Heart left ventricle (tissue), 13 donors: ENCODE data around the gene UNC13B.

Experiments
- CTCF ChIP-seq, 12 donors: fragments of 200-600 bp; sonication (generic) in 4 of 12; IDR thresholded peaks; one replicate each; pipeline versions ENCODE4 v1.5.0 to v1.8.0; 2018 to 2022; ENCODE audit warnings: antibody characterized with exemption in 12 of 12, mild to moderate bottlenecking in 5 of 12
- POLR2A ChIP-seq, 2 donors: fragments of 450-650 bp; IDR thresholded peaks; one replicate each; pipeline ENCODE4 v1.6.1; 2017; ENCODE audit warnings: antibody characterized with exemption in 2 of 2, mild to moderate bottlenecking in 2 of 2, moderate library complexity in 2 of 2
- donor health status: ischemic (EF 13 %, LVEDD 7.1; RV severe dilation, severe dysfunction).
- donor health status: DM: no; HTN: yes; CAD: no.
- donor health status: DM: no; HTN: no; CAD: no.
- donor health status: ischemic (EF 25% LVEDD 6.9; RV normal size, moderate dysfunction).
- donor health status: ischemic (EF 25% LVEDD 5.7; RV mildly dilated, moderate dysfunction).
- donor health status: ischemic (EF 35%, LVEDD 5.7; RV mildly dilated, moderate dysfunction).
- donor health status: nonischemic (EF 11% LVEDD 7.7; RV severe dilation, severe dysfunction).
- donor health status: DM: yes; HTN: yes; CAD: no.
- donor health status: PGD.
- donor health status: ischemic (EF 29% LVEDD 5.4; RV normal size, mild dysfunction).
- donor health status: nonischemic (EF 23%, LVEDD 6.1; RV moderate dilation, normal function).

DNA sequence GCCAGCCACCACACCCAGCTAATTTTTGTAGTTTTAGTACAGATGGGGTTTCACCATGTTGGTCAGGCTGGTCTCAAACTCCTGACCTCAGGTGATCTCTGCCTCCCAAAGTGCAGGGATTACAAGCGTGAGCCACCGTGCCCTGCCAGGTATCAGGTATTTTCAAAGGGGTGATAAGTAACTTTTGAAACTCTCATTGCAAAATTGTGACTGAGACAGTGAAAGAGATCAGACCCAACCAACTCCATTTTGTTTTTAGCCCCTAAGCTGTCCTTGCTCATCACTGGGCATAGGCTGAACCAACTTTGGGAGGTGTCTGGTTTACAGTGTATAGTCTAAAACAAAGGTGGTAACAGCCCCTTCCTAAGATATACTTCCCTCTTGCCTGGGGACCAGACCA is 29.3 kb downstream of the UNC13B start:
- TF ChIP-seq CTCF (IDR thresholded peaks at IDR 0.05), result no peak
- no peak for TF ChIP-seq POLR2A (IDR thresholded peaks at IDR 0.05)
